ENCODE data around the gene DGCR8. TPM values are rescaled to one million over a fixed set of nuclear protein-coding genes. Genes with fewer than 3 reads are reported as not detected.

Gene DGCR8
- total RNA-seq, 1 donor from 2014 or later, result 29.1 TPM

GRCh38 chr22:20106205-20106848 lies 26.3 kb downstream of the DGCR8 start:
- no peak for TF ChIP-seq EZH2 (IDR thresholded peaks at IDR 0.05)
- Histone ChIP-seq H3K79me2 (ENCODE audit: low read depth) (peaks cover 36% of the 10 kb centered on the region), H3F3A (ENCODE audit: low read depth) (peaks cover 29% of the 10 kb centered on the region), H3K9ac (no peak overlapping the region), H3K27ac (no peak overlapping the region), H3K27me3 (no peaks in the 10 kb centered on the region), H3K4me3 (no peak overlapping the region), H3K9me3 (ENCODE audit: low read depth) (no peaks in the 10 kb centered on the region), H3K36me3 (peaks cover 8% of the 10 kb centered on the region), H4K20me1 (ENCODE audit: low read depth) (peaks cover 67% of the 10 kb centered on the region), H3K4me2 (no peak overlapping the region), H2AFZ (replicated peaks) (no peak overlapping the region), H3K4me1 (no peaks in the 10 kb centered on the region)
- H3K9me3 Mint-ChIP-seq, result no peaks in the 10 kb centered on the region
- no peak for DNase-seq (ENCODE audit: low spot score)
- peaks cover 20% of the 10 kb centered on the region for H3K36me3 Mint-ChIP-seq
- H3K27ac Mint-ChIP-seq, result no peak overlapping the region
- peaks cover 8% of the 10 kb centered on the region for H3K27me3 Mint-ChIP-seq (ENCODE audit: insufficient read depth, low read depth)
- no peak overlapping the region for H3K4me3 Mint-ChIP-seq
- no peaks in the 10 kb centered on the region for H3K4me1 Mint-ChIP-seq

GRCh38 chr22:20106849-20107237 lies 26.8 kb downstream of the DGCR8 start:
- Histone ChIP-seq H3K27me3 (no peaks in the 10 kb centered on the region), H3K79me2 (ENCODE audit: low read depth) (peaks cover 31% of the 10 kb centered on the region), H4K20me1 (ENCODE audit: low read depth) (peaks cover 69% of the 10 kb centered on the region), H3K27ac (no peak overlapping the region), H3K36me3 (peaks cover 8% of the 10 kb centered on the region), H3K9me3 (ENCODE audit: low read depth) (no peaks in the 10 kb centered on the region), H3K4me3 (no peak overlapping the region), H3K4me1 (no peaks in the 10 kb centered on the region), H3K4me2 (no peak overlapping the region), H2AFZ (replicated peaks) (no peak overlapping the region), H3K9ac (no peak overlapping the region), H3F3A (ENCODE audit: low read depth) (peaks cover 34% of the 10 kb centered on the region)
- Mint-ChIP-seq H3K27ac (no peak overlapping the region), H3K27me3 (ENCODE audit: insufficient read depth, low read depth) (peaks cover 8% of the 10 kb centered on the region), H3K9me3 (no peaks in the 10 kb centered on the region), H3K4me1 (no peaks in the 10 kb centered on the region), H3K36me3 (peaks cover 19% of the 10 kb centered on the region), H3K4me3 (no peak overlapping the region)
- DNase-seq (ENCODE audit: low spot score), result no peak
- TF ChIP-seq CTCF (IDR thresholded peaks at IDR 0.05), result no peak
- no peak for TF ChIP-seq EZH2 (IDR thresholded peaks at IDR 0.05)
- TF ChIP-seq EZH2phosphoT487 (IDR thresholded peaks at IDR 0.05), result no peak

GRCh38 chr22:20107471-20107901 lies 27.4 kb downstream of the DGCR8 start:
- no peak overlapping the region for H3K4me2 ChIP-seq
- H3K79me2 ChIP-seq (ENCODE audit: low read depth), result peaks cover 24% of the 10 kb centered on the region
- Mint-ChIP-seq H3K4me1 (no peaks in the 10 kb centered on the region), H3K9me3 (no peaks in the 10 kb centered on the region), H3K27me3 (ENCODE audit: insufficient read depth, low read depth) (peaks cover 8% of the 10 kb centered on the region), H3K36me3 (peaks cover 19% of the 10 kb centered on the region), H3K4me3 (no peak overlapping the region), H3K27ac (no peak overlapping the region)
- H3F3A ChIP-seq (ENCODE audit: low read depth), result peaks cover 38% of the 10 kb centered on the region
- no peaks in the 10 kb centered on the region for H3K9me3 ChIP-seq (ENCODE audit: low read depth)
- no peak overlapping the region for H2AFZ ChIP-seq (replicated peaks)
- no peak overlapping the region for H3K4me3 ChIP-seq
- H3K27me3 ChIP-seq, result no peaks in the 10 kb centered on the region
- TF ChIP-seq EZH2 (IDR thresholded peaks at IDR 0.05), result no peak
- TF ChIP-seq CTCF (IDR thresholded peaks at IDR 0.05), result no peak
- no peak for TF ChIP-seq EZH2phosphoT487 (IDR thresholded peaks at IDR 0.05)
- DNase-seq (ENCODE audit: low spot score), result no peak
- no peaks in the 10 kb centered on the region for H3K4me1 ChIP-seq
- no peak overlapping the region for H3K9ac ChIP-seq
- H3K27ac ChIP-seq, result no peak overlapping the region
- peaks cover 64% of the 10 kb centered on the region for H4K20me1 ChIP-seq (ENCODE audit: low read depth)
- H3K36me3 ChIP-seq, result peaks cover 8% of the 10 kb centered on the region

GRCh38 chr22:20107951-20108756 lies 28.1 kb downstream of the DGCR8 start:
- Histone ChIP-seq H4K20me1 (ENCODE audit: low read depth) (peaks cover 60% of the 10 kb centered on the region), H3K4me2 (no peak overlapping the region), H3K27ac (no peak overlapping the region), H3K36me3 (peaks cover 5% of the 10 kb centered on the region), H3K4me3 (no peak overlapping the region), H3K9ac (no peak overlapping the region), H3K4me1 (no peaks in the 10 kb centered on the region), H2AFZ (replicated peaks) (no peak overlapping the region), H3K27me3 (no peaks in the 10 kb centered on the region), H3K79me2 (ENCODE audit: low read depth) (peaks cover 18% of the 10 kb centered on the region), H3K9me3 (ENCODE audit: low read depth) (no peaks in the 10 kb centered on the region), H3F3A (ENCODE audit: low read depth) (peaks cover 38% of the 10 kb centered on the region)
- H3K4me1 Mint-ChIP-seq, result no peaks in the 10 kb centered on the region
- no peak for DNase-seq (ENCODE audit: low spot score)
- H3K36me3 Mint-ChIP-seq, result peaks cover 17% of the 10 kb centered on the region
- no peak overlapping the region for H3K27ac Mint-ChIP-seq
- no peak for TF ChIP-seq EZH2phosphoT487 (IDR thresholded peaks at IDR 0.05)
- TF ChIP-seq CTCF (IDR thresholded peaks at IDR 0.05), result no peak
- TF ChIP-seq EZH2 (IDR thresholded peaks at IDR 0.05), result no peak
- H3K9me3 Mint-ChIP-seq, result no peaks in the 10 kb centered on the region
- H3K4me3 Mint-ChIP-seq, result no peak overlapping the region
- peaks cover 8% of the 10 kb centered on the region for H3K27me3 Mint-ChIP-seq (ENCODE audit: insufficient read depth, low read depth)

All from neural progenitor cell (in vitro differentiated cells).